LNCAP (cell line): ENCODE measurements around the gene MET.

Experiments used
- CTCF ChIP-seq: fragments of 450-650 bp; IDR thresholded peaks from 2 replicates; pipeline ENCODE4 v1.5.1; 2017; ENCODE audit warnings: mild to moderate bottlenecking

MET gene

GRCh38 chr7:116633131-116633988 is 38.6 kb upstream of the MET start:
- no peak for TF ChIP-seq CTCF

- TF ChIP-seq CTCF, result no peak
Observed at GRCh38 chr7:116636997-116637396, 35.0 kb upstream of the MET start.

- TF ChIP-seq CTCF, result no peak
Observed at GRCh38 chr7:116641551-116642153, 30.3 kb upstream of the MET start.

GRCh38 chr7:116644628-116645027 is 27.4 kb upstream of the MET start:
- TF ChIP-seq CTCF, result no peak

GRCh38 chr7:116647290-116647689 is 24.7 kb upstream of the MET start:
- no peak for TF ChIP-seq CTCF

GRCh38 chr7:116647861-116648260 is 24.1 kb upstream of the MET start:
- TF ChIP-seq CTCF, result no peak

GRCh38 chr7:116650436-116650835 is 21.6 kb upstream of the MET start:
- no peak for TF ChIP-seq CTCF
